TTC549 (cell line): Measurements from ENCODE around the gene RABGAP1.

ENCODE experiments used
- FAIRE-seq: peaks from 2 replicates; lab custom pipeline; 2012; peaks lifted over from hg19 to GRCh38; lab: Jason Lieb, UNC

RABGAP1 gene

GRCh38 chr9:123048748-123049147 is 107.9 kb downstream of the RABGAP1 start:
- FAIRE-seq = no peak

- no peak for FAIRE-seq
These were observed 108.9 kb downstream of the RABGAP1 start for GRCh38 chr9:123049589-123050222.

- FAIRE-seq = no peak
These were observed 112.2 kb downstream of the RABGAP1 start for GRCh38 chr9:123053046-123053445.

- no peak for FAIRE-seq
These were observed 112.9 kb downstream of the RABGAP1 start for GRCh38 chr9:123053711-123054110.

- FAIRE-seq = no peak
These were observed 118.0 kb downstream of the RABGAP1 start for GRCh38 chr9:123058834-123059233.

GRCh38 chr9:123059472-123060220 is 118.8 kb downstream of the RABGAP1 start:
- FAIRE-seq = no peak

- no peak for FAIRE-seq
These were observed 120.4 kb downstream of the RABGAP1 start for GRCh38 chr9:123061216-123061615.

- no peak for FAIRE-seq
These were observed 121.7 kb downstream of the RABGAP1 start for GRCh38 chr9:123062351-123063176.

GRCh38 chr9:123063177-123063598 is 122.4 kb downstream of the RABGAP1 start:
- FAIRE-seq = no peak

- FAIRE-seq = no peak
These were observed 123.1 kb downstream of the RABGAP1 start for GRCh38 chr9:123063896-123064295.

GRCh38 chr9:123064716-123065115 is 123.9 kb downstream of the RABGAP1 start:
- FAIRE-seq = no peak

GRCh38 chr9:123065196-123065595 is 124.4 kb downstream of the RABGAP1 start:
- FAIRE-seq = no peak

- FAIRE-seq = no peak
These were observed 126.3 kb downstream of the RABGAP1 start for GRCh38 chr9:123067136-123067535.

GRCh38 chr9:123069010-123069481 is 128.2 kb downstream of the RABGAP1 start:
- no peak for FAIRE-seq

GRCh38 chr9:123070198-123070597 is 129.4 kb downstream of the RABGAP1 start:
- no peak for FAIRE-seq

- no peak for FAIRE-seq
These were observed 131.7 kb downstream of the RABGAP1 start for GRCh38 chr9:123072407-123072995.

GRCh38 chr9:123073441-123073840 is 132.6 kb downstream of the RABGAP1 start:
- FAIRE-seq = no peak

- no peak for FAIRE-seq
These were observed 133.2 kb downstream of the RABGAP1 start for GRCh38 chr9:123073991-123074422.

GRCh38 chr9:123074628-123075027 is 133.8 kb downstream of the RABGAP1 start:
- no peak for FAIRE-seq

GRCh38 chr9:123080444-123080843 is 139.6 kb downstream of the RABGAP1 start:
- no peak for FAIRE-seq

GRCh38 chr9:123081824-123082223 is 141.0 kb downstream of the RABGAP1 start:
- no peak for FAIRE-seq

GRCh38 chr9:123083680-123084079 is 142.9 kb downstream of the RABGAP1 start:
- FAIRE-seq = no peak
